PFSK-1 (cell line): ENCODE measurements around the gene CFP.

ENCODE experiments used
- FOXP2 ChIP-seq: optimal IDR thresholded peaks from 2 replicates; pipeline ENCODE3; 2011; ENCODE audit warnings: borderline replicate concordance, control low read depth, inconsistent platforms; ENCODE audit not compliant: insufficient read depth; ENCODE audit errors: extremely low read length, extremely low read depth
- POLR2AphosphoS5 ChIP-seq: IDR thresholded peaks from 2 replicates; pipeline ENCODE4 v1.6.1; 2012; ENCODE audit warnings: low read depth, mild to moderate bottlenecking, control low read depth, low read length, moderate library complexity
- SIN3A ChIP-seq: IDR thresholded peaks from 2 replicates; pipeline ENCODE4 v1.6.1; 2012; ENCODE audit warnings: mild to moderate bottlenecking, low read length, moderate library complexity, borderline replicate concordance; ENCODE audit not compliant: insufficient read depth
- TAF1 ChIP-seq: IDR thresholded peaks from 2 replicates; pipeline ENCODE4 v1.6.1; 2012; ENCODE audit warnings: low read length, control low read depth, borderline replicate concordance; ENCODE audit not compliant: insufficient read depth
- TF ChIP-seq, protein P1 (sequence below), 2 experiments: IDR thresholded peaks; 2 replicates each; pipeline versions ENCODE4 v1.6.1 to v1.8.0; 2011 to 2012; ENCODE audit warnings: low read depth in 2 of 2, low read length in 2 of 2, control low read depth in 1 of 2, inconsistent platforms in 1 of 2, mild to moderate bottlenecking in 1 of 2, moderate library complexity in 1 of 2; ENCODE audit not compliant: insufficient read depth in 1 of 2

The CFP gene

DNA sequence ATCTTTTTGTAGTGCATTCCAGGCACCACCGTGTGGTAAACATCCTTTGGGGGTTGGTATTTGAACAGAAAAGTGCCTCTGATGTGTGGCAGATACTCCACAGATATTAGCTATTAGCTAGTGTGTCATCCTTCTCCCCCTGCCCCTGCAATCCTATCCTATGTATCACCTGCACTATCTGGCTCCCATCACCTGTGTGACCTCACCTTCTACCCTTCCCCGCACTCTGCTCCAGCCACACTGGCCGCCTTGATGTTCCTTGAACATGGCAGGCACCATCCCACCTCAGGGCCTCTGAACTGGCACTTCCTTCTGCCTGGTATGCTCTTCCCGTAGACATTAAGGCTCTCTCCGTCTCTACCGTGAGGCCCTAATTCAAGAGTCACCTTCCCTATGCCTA lies 16.9 kb upstream of the CFP start:
- TF ChIP-seq POLR2AphosphoS5 (no peak), FOXP2 (no peak), TAF1 (no peak), SIN3A (no peak)
- TF ChIP-seq, protein P1, sequence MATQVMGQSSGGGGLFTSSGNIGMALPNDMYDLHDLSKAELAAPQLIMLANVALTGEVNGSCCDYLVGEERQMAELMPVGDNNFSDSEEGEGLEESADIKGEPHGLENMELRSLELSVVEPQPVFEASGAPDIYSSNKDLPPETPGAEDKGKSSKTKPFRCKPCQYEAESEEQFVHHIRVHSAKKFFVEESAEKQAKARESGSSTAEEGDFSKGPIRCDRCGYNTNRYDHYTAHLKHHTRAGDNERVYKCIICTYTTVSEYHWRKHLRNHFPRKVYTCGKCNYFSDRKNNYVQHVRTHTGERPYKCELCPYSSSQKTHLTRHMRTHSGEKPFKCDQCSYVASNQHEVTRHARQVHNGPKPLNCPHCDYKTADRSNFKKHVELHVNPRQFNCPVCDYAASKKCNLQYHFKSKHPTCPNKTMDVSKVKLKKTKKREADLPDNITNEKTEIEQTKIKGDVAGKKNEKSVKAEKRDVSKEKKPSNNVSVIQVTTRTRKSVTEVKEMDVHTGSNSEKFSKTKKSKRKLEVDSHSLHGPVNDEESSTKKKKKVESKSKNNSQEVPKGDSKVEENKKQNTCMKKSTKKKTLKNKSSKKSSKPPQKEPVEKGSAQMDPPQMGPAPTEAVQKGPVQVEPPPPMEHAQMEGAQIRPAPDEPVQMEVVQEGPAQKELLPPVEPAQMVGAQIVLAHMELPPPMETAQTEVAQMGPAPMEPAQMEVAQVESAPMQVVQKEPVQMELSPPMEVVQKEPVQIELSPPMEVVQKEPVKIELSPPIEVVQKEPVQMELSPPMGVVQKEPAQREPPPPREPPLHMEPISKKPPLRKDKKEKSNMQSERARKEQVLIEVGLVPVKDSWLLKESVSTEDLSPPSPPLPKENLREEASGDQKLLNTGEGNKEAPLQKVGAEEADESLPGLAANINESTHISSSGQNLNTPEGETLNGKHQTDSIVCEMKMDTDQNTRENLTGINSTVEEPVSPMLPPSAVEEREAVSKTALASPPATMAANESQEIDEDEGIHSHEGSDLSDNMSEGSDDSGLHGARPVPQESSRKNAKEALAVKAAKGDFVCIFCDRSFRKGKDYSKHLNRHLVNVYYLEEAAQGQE (IDR thresholded peaks at IDR 0.05; ENCODE audit: insufficient read depth in 1 of 2, low read depth in 2 of 2, low read length in 2 of 2) = no peak

DNA sequence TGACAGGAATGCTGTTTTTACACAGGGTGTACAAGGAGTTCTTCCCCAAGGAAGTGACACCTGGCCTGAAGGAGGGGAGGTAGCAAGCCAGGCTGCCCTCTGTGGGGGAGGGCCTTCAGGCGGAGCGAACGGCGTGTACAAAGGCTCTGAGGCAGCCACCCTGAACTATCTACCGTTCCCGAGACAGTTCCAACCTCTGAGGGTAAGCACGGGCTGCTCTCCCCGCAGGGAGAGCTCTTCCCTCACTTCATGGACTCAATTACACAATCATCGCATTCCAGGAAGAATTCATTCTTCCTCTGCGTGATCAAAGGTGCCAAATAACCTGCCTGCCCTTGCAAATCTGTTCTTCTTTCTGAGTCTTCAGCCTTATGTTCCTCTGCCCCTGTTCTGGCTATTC lies 15.8 kb upstream of the CFP start:
- TF ChIP-seq TAF1 (no peak), SIN3A (no peak), FOXP2 (no peak)

DNA sequence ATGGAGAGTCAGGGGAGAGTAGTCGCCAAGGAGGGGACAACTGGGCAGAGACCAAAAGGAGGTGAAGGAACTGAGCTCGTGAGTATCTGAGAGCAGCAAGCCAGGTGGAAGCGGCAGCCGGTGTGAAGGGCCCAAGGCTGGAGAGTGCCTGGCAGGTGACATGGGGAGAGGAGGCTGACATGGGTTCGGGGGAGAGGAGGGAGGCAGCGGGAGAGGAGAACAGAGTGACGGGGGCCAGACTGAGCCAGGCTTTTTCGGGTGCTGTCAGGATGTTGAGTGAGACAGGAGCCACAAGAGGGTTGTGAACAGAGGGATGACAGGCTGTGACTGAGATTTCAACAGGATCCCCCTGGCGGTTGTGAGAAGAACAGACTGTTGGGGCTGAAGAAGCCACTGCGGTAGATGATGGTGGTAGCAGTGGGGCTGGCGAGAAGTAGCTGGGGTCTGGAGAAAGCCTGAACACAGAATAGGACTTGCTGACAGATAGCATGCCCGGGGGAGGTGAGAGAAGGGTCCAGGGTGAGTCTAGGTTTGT lies 14.9 kb upstream of the CFP start:
- TF ChIP-seq POLR2AphosphoS5 (no peak), FOXP2 (no peak), SIN3A (no peak), TAF1 (no peak)
- TF ChIP-seq, protein P1 (IDR thresholded peaks at IDR 0.05; ENCODE audit: insufficient read depth in 1 of 2, low read depth in 2 of 2, low read length in 2 of 2) = no peak

DNA sequence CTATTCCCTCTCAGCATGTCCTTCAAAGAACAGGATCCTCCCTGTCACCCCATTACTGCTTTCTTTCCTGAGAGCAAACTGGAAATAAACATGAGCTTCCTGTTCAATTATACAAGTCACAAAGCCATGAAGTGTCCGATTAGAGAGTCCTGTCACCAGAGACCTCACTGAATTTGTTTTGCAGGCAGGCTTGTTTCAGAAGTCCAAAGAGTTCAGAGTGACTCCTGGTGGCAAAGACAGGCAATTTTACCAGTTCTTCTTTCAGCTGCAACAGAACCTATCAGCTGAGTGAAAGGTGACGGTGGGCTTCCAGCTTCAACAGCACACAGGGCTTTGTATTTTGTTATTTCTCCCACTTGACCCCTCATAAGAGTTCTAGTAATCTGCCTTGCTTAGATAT lies 14.2 kb upstream of the CFP start:
- TF ChIP-seq, protein P1 (IDR thresholded peaks at IDR 0.05; ENCODE audit: insufficient read depth in 1 of 2, low read depth in 2 of 2, low read length in 2 of 2) = no peak
- TF ChIP-seq SIN3A = no peak
- no peak for TF ChIP-seq TAF1
- no peak for TF ChIP-seq FOXP2
- TF ChIP-seq POLR2AphosphoS5 = no peak

DNA sequence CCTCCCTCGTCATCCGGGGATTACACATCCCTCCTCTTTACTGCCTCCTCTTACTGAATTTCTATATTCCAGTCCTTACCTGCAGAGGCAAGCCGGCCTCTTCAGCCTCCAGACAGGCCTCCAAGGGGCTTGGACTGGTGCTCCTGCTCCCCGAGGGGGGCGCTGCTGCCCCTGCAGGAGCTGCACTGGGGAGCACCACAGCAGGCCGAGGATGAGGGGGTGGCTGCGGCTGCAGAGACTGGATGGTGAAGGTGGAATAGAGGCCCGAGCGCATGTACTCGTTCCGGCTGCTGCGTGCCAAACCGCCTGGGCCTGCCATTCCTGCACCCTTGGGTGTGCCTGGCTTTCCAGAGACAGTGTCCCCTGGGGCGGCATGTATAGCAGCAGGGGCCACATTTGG lies 9.1 kb upstream of the CFP start:
- no peak for TF ChIP-seq TAF1
- no peak for TF ChIP-seq FOXP2
- no peak for TF ChIP-seq POLR2AphosphoS5
- TF ChIP-seq, protein P1 (IDR thresholded peaks at IDR 0.05; ENCODE audit: insufficient read depth in 1 of 2, low read depth in 2 of 2, low read length in 2 of 2) = no peak
- TF ChIP-seq SIN3A = no peak
